Activated CD4-positive, alpha-beta T cell treated with anti-CD3 and anti-CD28 coated beads for 4 hours (primary cell): ENCODE data around the gene CYBA.

ENCODE experiments used
- DNase-seq, 2 donors: peaks; one replicate each; pipeline ENCODE4 v3.0.0-alpha.2; 2020

CYBA gene

DNA sequence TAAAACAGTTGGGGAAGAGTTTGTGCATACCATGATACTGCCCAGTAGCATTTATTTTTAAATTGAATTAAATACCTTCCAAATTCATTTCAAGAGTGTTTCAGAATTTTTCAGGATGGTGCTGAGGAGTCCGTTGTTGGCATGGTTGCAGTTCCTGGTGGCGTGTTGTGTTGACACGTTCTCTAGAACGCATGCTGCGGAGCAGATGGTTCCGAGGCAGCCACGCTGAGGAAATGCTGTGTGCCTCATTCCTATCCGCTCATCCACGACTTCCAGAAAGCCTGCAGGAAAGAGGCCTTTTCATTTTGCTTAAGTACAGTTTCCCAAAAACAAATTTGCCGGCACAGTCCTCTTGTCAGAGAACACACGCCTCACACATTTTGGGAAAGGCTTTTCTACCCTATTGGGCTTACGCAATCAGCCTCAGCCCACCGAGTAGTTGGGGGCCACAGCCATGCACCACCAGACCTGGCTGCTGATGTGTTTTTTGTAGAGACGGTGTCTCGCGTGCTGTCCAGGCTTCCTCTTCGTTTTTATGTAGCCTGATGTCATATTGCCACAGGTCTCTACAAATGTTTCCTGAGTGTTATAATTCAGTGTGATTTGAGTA is 44.6 kb downstream of the CYBA start:
- no peak for DNase-seq

DNA sequence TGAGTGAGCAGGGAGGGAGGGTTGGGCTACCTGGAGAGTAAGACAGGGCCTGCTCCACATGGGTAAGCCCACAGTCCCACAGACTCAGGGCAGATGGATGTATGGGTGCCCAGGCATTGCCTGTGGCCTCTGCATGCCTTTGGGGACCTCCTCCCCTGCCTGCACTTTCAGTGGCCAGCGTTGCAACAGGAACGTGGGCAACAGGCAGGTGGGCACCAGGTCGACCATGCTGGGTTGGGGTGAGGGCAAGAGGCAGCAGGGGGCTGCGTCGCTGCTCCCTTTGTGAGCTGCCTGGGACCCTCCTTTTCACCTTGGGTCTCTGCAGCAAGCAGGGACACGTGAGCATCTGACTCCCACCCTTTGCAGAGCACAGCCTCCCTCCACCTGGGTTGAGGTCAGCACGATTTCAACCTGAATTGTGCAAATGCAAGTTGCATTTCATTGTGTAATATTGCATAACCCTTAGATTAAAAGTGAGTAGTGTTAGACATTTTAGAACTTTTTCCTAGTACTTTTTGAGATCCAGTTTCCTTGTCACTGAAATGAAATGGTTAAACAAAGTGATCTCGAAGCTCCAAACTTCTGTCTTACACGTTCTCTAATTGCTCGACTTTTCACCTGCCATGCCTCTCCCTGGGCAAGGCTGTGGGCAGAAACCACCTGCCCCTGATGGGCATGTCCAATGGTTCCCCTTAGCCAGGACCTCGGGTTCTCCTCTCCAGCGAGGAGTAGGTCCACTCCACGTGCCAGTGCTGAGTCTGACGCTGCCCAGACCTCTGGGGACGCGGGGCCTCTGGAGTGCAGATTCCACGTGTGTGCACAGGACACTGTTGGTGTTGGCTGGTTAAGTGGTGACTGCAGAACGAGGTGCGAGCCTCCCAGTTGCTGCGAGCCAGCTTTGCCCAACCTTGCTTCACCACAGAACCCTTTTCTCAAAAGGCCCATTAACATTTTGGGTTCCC is 45.4 kb downstream of the CYBA start:
- DNase-seq: no peak

- DNase-seq: no peak
Observed at GRCh38 chr16:88602091-88602490, 48.8 kb downstream of the CYBA start.

- DNase-seq: no peak
Observed at GRCh38 chr16:88601313-88602036, 49.4 kb downstream of the CYBA start.

GRCh38 chr16:88600539-88600896 is 50.3 kb downstream of the CYBA start:
- no peak for DNase-seq

DNA sequence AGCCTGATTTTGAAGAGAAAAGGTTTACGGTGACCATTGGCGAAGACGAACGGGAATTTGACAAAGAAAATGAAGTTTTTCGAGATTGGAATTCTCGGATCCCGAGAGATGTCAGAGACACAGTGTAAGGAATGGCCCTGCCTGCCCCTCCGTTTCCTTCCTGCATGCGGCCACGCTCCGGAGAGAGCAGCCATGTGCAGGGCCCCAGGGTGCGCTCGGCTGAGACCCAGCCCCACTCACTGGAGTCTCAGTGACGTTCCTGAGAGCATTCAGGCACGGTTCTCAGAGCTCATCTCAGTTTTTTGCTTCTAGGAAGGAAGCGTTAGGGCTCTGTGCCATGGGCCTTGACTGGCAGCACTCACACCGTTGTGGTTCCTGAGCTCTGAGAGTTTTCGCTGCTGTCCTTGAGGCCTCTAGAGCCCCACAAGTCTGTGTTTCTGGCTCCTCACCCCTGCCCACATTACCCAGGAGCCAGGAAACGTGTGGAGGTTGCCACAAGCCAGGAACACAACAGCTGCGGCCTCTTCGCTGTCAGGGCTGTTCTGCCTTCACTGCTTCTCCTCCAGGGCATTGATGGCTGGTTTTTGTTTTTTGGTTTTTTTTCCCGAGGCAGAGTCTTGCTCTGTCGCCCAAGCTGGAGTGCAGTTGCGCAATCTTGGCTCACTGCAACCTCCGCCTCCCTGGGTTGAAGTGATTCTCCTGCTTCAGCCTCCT is 50.9 kb downstream of the CYBA start:
- DNase-seq: no peak

- no peak for DNase-seq
Observed at GRCh38 chr16:88599092-88599733, 51.6 kb downstream of the CYBA start.

DNA sequence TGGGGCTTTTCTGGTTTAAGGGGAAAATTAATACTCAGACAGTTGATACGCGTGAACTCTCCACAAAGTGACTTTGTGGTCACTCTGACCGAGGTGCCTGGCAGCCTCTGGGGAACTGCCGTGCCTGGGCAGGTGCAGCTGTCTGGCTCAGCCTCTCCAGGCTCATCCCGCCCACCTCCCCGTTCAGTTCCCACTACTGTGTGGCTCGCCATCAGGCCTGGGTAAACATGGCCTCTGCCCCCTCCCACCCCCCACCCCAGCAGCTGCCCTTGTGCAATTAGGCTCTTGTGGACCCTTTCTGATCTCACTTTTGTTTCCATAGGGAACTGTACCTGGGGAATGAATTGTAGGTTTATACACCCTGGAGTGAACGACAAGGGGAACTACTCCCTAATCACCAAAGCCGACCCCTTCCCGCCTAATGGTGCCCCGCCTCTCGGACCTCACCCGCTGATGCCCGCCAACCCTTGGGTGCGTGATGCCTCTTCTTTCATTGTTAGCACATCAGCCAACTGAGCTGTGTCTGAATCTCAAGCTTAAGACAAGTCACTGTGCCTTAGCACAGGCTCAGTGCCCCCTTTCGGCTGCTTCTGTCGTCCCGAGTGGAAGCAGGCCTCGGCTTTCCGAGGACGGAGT is 52.9 kb downstream of the CYBA start:
- DNase-seq: no peak

- no peak for DNase-seq
Observed at GRCh38 chr16:88596483-88596882, 54.4 kb downstream of the CYBA start.

DNA sequence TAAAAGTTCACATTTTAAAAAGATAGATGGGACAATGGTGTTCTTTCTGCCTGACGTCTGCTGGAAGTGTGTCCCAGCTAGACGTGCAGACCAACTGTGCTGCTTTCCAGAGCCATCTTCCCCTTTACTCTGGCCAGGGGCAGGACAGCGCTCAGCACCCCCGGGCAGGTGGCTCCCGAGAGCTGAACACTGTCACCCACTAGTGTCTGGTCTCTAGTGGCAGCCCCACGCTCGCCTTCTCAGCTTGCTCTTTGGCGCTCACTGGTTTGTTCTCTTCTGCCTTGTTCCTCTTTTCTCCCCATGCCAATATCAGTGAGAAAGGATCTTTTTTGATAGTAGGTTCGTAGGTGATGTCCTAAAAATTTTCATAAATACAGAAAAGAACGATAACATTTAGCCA is 54.9 kb downstream of the CYBA start:
- no peak for DNase-seq

DNA sequence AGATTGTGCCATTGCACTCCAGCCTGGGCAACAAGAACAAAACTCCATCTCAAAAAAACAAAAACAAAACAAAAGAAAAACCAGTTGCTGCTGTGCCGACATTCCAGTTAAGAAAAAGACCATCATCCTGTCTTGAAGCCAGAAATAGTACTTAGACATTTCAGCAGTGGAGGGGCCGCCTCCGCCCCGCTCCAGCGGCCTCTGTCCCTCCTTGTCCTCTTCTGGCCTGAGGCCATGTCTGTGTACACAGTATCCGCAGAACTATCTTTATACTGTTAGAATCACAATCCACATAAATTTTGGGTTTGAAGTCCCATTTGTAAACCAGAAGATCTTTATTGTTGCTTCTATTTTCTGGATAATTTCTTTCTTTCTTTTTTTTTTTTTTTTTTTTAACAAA is 55.8 kb downstream of the CYBA start:
- DNase-seq: no peak

DNA sequence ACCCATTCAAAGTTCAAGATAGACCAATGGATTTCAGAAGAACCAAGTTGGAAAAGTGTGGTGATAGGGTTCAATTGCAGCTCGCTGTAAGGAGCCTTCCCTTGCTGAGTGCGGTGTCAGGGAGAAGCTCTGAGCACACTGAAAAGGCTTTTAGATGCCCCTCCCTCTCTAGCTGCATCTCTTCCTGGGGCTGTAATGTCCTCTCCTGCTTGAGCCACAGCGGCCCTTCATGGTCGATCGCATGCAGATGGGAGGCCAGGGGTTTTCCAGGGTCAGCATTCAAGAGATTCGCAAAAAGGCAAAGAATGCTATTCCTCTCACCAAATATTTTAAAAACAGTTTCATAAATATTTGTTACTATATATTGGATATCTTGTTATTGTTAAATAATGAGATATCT is 56.9 kb downstream of the CYBA start:
- DNase-seq: no peak

- DNase-seq: no peak
Observed at GRCh38 chr16:88593489-88593888, 57.4 kb downstream of the CYBA start.
